K562 (cell line): Measurements from ENCODE around the gene SND1. TPM values are rescaled to one million over a fixed set of nuclear protein-coding genes. Genes with fewer than 3 reads are reported as not detected.

Experiments
- ATAC-seq: fragments of 200-7000 bp; cut with Tn5 transposase; 3 replicates; pipeline ENCODE4 v1.9.1; 2020; ENCODE audit warnings: moderate library complexity
- BruUV-seq: library from RNA; stranded (reverse); fragments of 400-500 nt; replicated peaks from 2 replicates; lab custom pipeline; 2021; lab: Mats Ljungman, UMichigan
- CTCF ChIA-PET: fragments of 300-600 bp; formaldehyde crosslinking; extraction: SDS; loops from one replicate; lab custom pipeline; 2021; ENCODE audit warnings: low intra/inter-chr PET ratio; lab: Yijun Ruan, JAX
- POLR2A ChIA-PET: fragments of 300-600, 350-650 bp; sonication (Branson Sonifier 250); formaldehyde crosslinking; extraction: SDS; loops from one replicate; lab custom pipeline; 2021; ENCODE audit warnings: antibody characterized with exemption, inconsistent platforms; lab: Yijun Ruan, JAX
- DNase-seq, 4 experiments: peaks; one replicate each; pipeline versions ENCODE4 v3.0.0 to v3.0.0-alpha.2; 2011 to 2018; ENCODE audit warnings: low spot score in 3 of 4, mixed read lengths in 3 of 4; ENCODE audit errors: extremely low read depth in 1 of 4
- FAIRE-seq: peaks from 2 replicates; lab custom pipeline; 2011; peaks lifted over from hg19 to GRCh38; lab: Jason Lieb, UNC
- H2AFZ ChIP-seq: 2 replicates; pipeline ENCODE4 v1.6.0; 2011; ENCODE audit warnings: low read depth, low read length, control low read depth, inconsistent platforms
- H3K27ac ChIP-seq: fragments of 200-600 bp; 3 replicates; pipeline ENCODE4 v1.8.0; 2011; ENCODE audit warnings: low read depth, mild to moderate bottlenecking, control low read depth, inconsistent platforms, low read length, moderate library complexity, mixed read lengths; ENCODE audit errors: extremely low read depth
- H3K27me3 ChIP-seq, 2 experiments: fragments of 300-600 bp in 1 of 2; 2 replicates in 1 of 2; 3 replicates in 1 of 2; pipeline versions ENCODE4 v1.6.0 to v1.8.0; 2011; ENCODE audit warnings: inconsistent platforms in 2 of 2, low read length in 2 of 2, mild to moderate bottlenecking in 1 of 2, mixed read lengths in 1 of 2, moderate library complexity in 1 of 2; ENCODE audit not compliant: control insufficient read depth in 2 of 2, insufficient read depth in 2 of 2
- H3K36me3 ChIP-seq: fragments of 300-600 bp; 3 replicates; pipeline ENCODE4 v1.8.0; 2011; ENCODE audit warnings: mild to moderate bottlenecking, low read length, inconsistent platforms; ENCODE audit not compliant: control insufficient read depth, insufficient read depth
- H3K4me1 ChIP-seq, 2 experiments: fragments of 200-600 bp in 1 of 2; replicated peaks in 1 of 2; 2 replicates in 1 of 2; 3 replicates in 1 of 2; pipeline versions ENCODE4 v1.5.1 to v1.8.0; 2011; ENCODE audit warnings: inconsistent platforms in 2 of 2, low read length in 2 of 2, mild to moderate bottlenecking in 1 of 2, mixed read lengths in 1 of 2, moderate library complexity in 1 of 2; ENCODE audit not compliant: control insufficient read depth in 2 of 2, insufficient read depth in 2 of 2
- H3K4me2 ChIP-seq: 2 replicates; pipeline ENCODE4 v1.6.1; 2011; ENCODE audit warnings: low read length, control low read depth, inconsistent platforms, mixed read lengths; ENCODE audit not compliant: insufficient read depth
- H3K4me3 ChIP-seq: fragments of 200-600 bp; sonication (generic), shearing (Covaris generic); 2 replicates; pipeline ENCODE4 v1.5.1; 2016; ENCODE audit warnings: control low read depth, inconsistent platforms
- H3K79me2 ChIP-seq: fragments of 200-600 bp; 3 replicates; pipeline ENCODE4 v1.8.0; 2011; ENCODE audit warnings: low read length, inconsistent platforms; ENCODE audit not compliant: control insufficient read depth, insufficient read depth
- H3K9ac ChIP-seq, 2 experiments: 2 replicates each; pipeline versions ENCODE4 v1.6.0 to v1.6.1; 2011; ENCODE audit warnings: low read depth in 2 of 2, low read length in 2 of 2, control low read depth in 1 of 2, inconsistent platforms in 1 of 2, mild to moderate bottlenecking in 1 of 2, mixed read lengths in 1 of 2; ENCODE audit not compliant: insufficient read depth in 1 of 2
- H3K9me1 ChIP-seq: one replicate; pipeline ENCODE4 v1.6.0; 2011; ENCODE audit warnings: inconsistent platforms, mild to moderate bottlenecking, low read length, moderate library complexity; ENCODE audit not compliant: control insufficient read depth, insufficient read depth
- H3K9me3 ChIP-seq: replicated peaks from 2 replicates; pipeline ENCODE4 v1.5.1; 2011; ENCODE audit warnings: low read depth, low read length, inconsistent platforms; ENCODE audit not compliant: control insufficient read depth, insufficient read depth
- H4K20me1 ChIP-seq: replicated peaks from 2 replicates; pipeline ENCODE4 v1.6.1; 2011; ENCODE audit warnings: low read length, inconsistent platforms, mixed read lengths; ENCODE audit not compliant: control insufficient read depth, insufficient read depth
- ARID1B ChIP-seq: fragments of 450-650 bp; IDR thresholded peaks from 2 replicates; pipeline ENCODE4 v1.6.1; 2016; ENCODE audit warnings: antibody characterized with exemption, mild to moderate bottlenecking, inconsistent platforms
- CBX5 ChIP-seq: IDR thresholded peaks from 2 replicates; pipeline ENCODE4 v1.6.1; 2014; ENCODE audit warnings: low read depth, borderline replicate concordance
- CEBPG ChIP-seq, 3 experiments: fragments of 200-800 bp in 1 of 3; sonication (Bioruptor generic) in 1 of 3; sonication (generic) in 1 of 3; formaldehyde crosslinking in 1 of 3; IDR thresholded peaks in 2 of 3; conservative IDR thresholded peaks in 1 of 3; 2 replicates each; pipeline versions ENCODE4 v1.6.1 to v1.8.0; 2016 to 2022; ENCODE audit warnings: missing compliant biosample characterization in 2 of 3, missing genetic modification characterization in 2 of 3, mild to moderate bottlenecking in 1 of 3, missing genetic modification reagents in 1 of 3
- ELF4 ChIP-seq: fragments of 450-650 bp; formaldehyde crosslinking; IDR thresholded peaks from 2 replicates; pipeline ENCODE4 v1.4.0; 2022; ENCODE audit warnings: missing genetic modification characterization
- ETV5 ChIP-seq: sonication (generic); formaldehyde crosslinking; IDR thresholded peaks from 2 replicates; pipeline ENCODE4 v1.4.0; 2020; ENCODE audit warnings: low read depth, mild to moderate bottlenecking, missing genetic modification reagents
- HDAC1 ChIP-seq, 2 experiments: fragments of 450-650 bp; IDR thresholded peaks; 2 replicates each; pipeline ENCODE4 v1.6.1; 2016 to 2017; ENCODE audit warnings: inconsistent platforms in 1 of 2, mild to moderate bottlenecking in 1 of 2, moderate library complexity in 1 of 2
- NEUROD1 ChIP-seq: fragments of 150-350 bp; IDR thresholded peaks from 2 replicates; pipeline ENCODE4 v1.6.1; 2014; ENCODE audit warnings: borderline replicate concordance, low read length, low read depth; ENCODE audit not compliant: partially characterized antibody
- ZNF165 ChIP-seq: fragments of 250-450 bp; sonication (Bioruptor Pico); IDR thresholded peaks from 2 replicates; pipeline ENCODE4 v1.4.0; 2020; ENCODE audit warnings: borderline replicate concordance
- WGBS: fragments of 100-300 bp; shearing (Covaris generic); methylation state at CpG from one replicate; pipeline ENCODE4 v1.1.6; 2016; ENCODE audit warnings: low coverage, mixed read lengths; ENCODE audit not compliant: insufficient coverage; ENCODE audit errors: missing lambda C conversion rate; 5-methylcytosine and 5-hydroxymethylcytosine counted together
- in situ Hi-C: fragments of 300-500 bp; cut with MboI; formaldehyde crosslinking; loops from 4 replicates; pipeline ENCODE4 v1.15.0; 2018; ENCODE audit warnings: inconsistent platforms, mixed read lengths
- intact Hi-C: fragments of 100-400 bp; cut with micrococcal nuclease; formaldehyde crosslinking; loops from 2 replicates; pipeline ENCODE4 v1.14.2; 2022
- polyA plus RNA-seq, 8 experiments: library from polyadenylated mRNA; depleted of rRNA in 4 of 8; stranded (reverse) in 5 of 8; unstranded in 3 of 8; fragments of >200 nt; fragmentation: Nextera tagmentation in 2 of 8; fragmentation: Illumina TruSeq in 1 of 8; extraction: Ambion mirVana in 2 of 8; extraction: Trizol in 1 of 8; gene quantifications; 2 replicates each; pipeline versions ENCODE4 v1.2.1 to v1.2.3, GENCODE V29; 2011 to 2014; ENCODE audit warnings: inconsistent platforms in 1 of 8, missing spikeins in 1 of 8
- total RNA-seq, 7 experiments: library from RNA; depleted of rRNA in 6 of 7; stranded (reverse); fragments of >200 nt in 6 of 7; fragmentation: Illumina TruSeq in 2 of 7; extraction: Trizol in 2 of 7; gene quantifications; 2 replicates each; pipeline versions ENCODE4 v1.2.1 to v1.2.3, GENCODE V29; 2011 to 2021; ENCODE audit warnings: low replicate concordance in 1 of 7
- TF ChIP-seq, protein P1 (sequence below): fragments of 250-450 bp; sonication (Bioruptor Pico); IDR thresholded peaks from 2 replicates; pipeline ENCODE4 v1.5.0; 2020; ENCODE audit warnings: mild to moderate bottlenecking, borderline replicate concordance
- TF ChIP-seq, protein P2 (sequence below), 2 experiments: fragments of 450-650 bp; IDR thresholded peaks; 2 replicates each; pipeline ENCODE4 v1.6.1; 2018; ENCODE audit warnings: mild to moderate bottlenecking in 2 of 2, low read depth in 1 of 2; ENCODE audit not compliant: partially characterized antibody in 2 of 2
- TF ChIP-seq, protein P3 (sequence below): sonication (generic); formaldehyde crosslinking; IDR thresholded peaks from 2 replicates; pipeline ENCODE4 v1.8.0; 2022; ENCODE audit warnings: mild to moderate bottlenecking, missing genetic modification reagents, borderline replicate concordance

Gene SND1
- total and polyA plus RNA-seq, 9 of the 15 experiments (the other 6 are each of a cell fraction or from before 2014, with no cell fraction given) = 46.5 to 307 (median 191) TPM

DNA sequence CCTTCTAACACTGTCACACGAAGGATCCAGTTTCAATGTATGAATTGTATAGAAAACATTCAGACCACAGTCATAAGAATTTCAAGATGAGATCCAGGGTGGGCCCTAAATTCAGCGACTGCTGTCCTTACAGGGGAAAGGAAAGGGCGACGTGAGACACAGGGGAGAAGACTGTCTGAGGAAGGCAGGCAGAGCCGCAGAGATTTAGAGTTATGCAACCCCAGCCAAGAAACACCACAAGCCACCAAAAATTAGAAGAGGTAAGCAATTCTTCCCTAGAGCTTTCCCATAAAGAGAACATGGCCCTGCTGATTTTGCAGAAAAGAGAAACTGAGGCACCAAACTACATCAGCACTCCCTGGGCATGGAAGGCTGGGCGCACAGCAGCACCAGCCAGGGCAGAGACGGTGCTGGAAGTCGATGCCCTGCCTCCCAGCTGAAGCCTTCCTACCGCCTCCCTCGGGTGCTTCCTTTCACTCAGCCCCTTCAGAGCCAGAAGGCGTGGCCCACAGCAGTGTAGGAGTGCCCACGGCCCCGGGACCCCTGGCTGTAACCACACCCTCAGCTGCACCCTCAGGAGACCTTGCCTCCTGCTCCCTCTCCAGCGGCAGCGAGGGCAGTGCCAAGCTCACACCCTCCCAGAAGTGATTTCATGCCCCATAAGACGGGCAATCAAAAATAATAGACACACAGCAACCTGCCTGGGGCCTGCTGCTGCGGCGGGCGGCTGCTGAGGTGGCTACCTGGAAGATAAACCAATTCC lies 460.2 kb downstream of the SND1 start:
- Histone ChIP-seq H3K36me3 (no peaks in the 10 kb centered on the region), H3K9ac (no peak overlapping the region; a peak in 1 of 4 replicates), H3K79me2 (no peaks in the 10 kb centered on the region), H3K27me3 (peaks cover 57 to 86% of the 10 kb centered on the region in 2 experiments; a peak in 4 of 5 replicates), H2AFZ (no peak overlapping the region), H3K9me1 (no peaks in the 10 kb centered on the region), H4K20me1 (peaks cover 14% of the 10 kb centered on the region; the same call in 1 of the 2 replicates), H3K4me2 (no peak overlapping the region), H3K27ac (no peak overlapping the region), H3K4me1 (peaks cover 0 to 12% of the 10 kb centered on the region in 2 experiments; a peak in 1 of 5 replicates), H3K4me3 (no peak overlapping the region), H3K9me3 (no peaks in the 10 kb centered on the region)
- in situ Hi-C loops (no loop called here), intact Hi-C loops (no loop called here)
- WGBS = 2% methylated on average over 19 of the region's 19 CpGs
- ATAC-seq (no peak), FAIRE-seq (no peak), DNase-seq (no peak)
- ChIA-PET CTCF (no interaction called here), POLR2A (interaction anchor here (0.6 to 0.8 kb wide), 3 partner anchors 13 to 827 kb away, joined by 3 read pairs; no protein-coding TSS in a partner anchor)
- TF ChIP-seq ZNF165 (CRISPR knock-in tag) = no peak
- TF ChIP-seq CEBPG (CRISPR knock-in tag; IDR thresholded peaks at IDR 0.05) = no peak
- TF ChIP-seq CEBPG (tag; conservative IDR thresholded peaks at IDR 0.05 in 1 of 2, IDR thresholded peaks at IDR 0.05 in 1 of 2) = no peak
- TF ChIP-seq, protein P1, sequence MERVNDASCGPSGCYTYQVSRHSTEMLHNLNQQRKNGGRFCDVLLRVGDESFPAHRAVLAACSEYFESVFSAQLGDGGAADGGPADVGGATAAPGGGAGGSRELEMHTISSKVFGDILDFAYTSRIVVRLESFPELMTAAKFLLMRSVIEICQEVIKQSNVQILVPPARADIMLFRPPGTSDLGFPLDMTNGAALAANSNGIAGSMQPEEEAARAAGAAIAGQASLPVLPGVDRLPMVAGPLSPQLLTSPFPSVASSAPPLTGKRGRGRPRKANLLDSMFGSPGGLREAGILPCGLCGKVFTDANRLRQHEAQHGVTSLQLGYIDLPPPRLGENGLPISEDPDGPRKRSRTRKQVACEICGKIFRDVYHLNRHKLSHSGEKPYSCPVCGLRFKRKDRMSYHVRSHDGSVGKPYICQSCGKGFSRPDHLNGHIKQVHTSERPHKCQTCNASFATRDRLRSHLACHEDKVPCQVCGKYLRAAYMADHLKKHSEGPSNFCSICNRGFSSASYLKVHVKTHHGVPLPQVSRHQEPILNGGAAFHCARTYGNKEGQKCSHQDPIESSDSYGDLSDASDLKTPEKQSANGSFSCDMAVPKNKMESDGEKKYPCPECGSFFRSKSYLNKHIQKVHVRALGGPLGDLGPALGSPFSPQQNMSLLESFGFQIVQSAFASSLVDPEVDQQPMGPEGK (CRISPR knock-in tag) = no peak
- TF ChIP-seq, protein P2, sequence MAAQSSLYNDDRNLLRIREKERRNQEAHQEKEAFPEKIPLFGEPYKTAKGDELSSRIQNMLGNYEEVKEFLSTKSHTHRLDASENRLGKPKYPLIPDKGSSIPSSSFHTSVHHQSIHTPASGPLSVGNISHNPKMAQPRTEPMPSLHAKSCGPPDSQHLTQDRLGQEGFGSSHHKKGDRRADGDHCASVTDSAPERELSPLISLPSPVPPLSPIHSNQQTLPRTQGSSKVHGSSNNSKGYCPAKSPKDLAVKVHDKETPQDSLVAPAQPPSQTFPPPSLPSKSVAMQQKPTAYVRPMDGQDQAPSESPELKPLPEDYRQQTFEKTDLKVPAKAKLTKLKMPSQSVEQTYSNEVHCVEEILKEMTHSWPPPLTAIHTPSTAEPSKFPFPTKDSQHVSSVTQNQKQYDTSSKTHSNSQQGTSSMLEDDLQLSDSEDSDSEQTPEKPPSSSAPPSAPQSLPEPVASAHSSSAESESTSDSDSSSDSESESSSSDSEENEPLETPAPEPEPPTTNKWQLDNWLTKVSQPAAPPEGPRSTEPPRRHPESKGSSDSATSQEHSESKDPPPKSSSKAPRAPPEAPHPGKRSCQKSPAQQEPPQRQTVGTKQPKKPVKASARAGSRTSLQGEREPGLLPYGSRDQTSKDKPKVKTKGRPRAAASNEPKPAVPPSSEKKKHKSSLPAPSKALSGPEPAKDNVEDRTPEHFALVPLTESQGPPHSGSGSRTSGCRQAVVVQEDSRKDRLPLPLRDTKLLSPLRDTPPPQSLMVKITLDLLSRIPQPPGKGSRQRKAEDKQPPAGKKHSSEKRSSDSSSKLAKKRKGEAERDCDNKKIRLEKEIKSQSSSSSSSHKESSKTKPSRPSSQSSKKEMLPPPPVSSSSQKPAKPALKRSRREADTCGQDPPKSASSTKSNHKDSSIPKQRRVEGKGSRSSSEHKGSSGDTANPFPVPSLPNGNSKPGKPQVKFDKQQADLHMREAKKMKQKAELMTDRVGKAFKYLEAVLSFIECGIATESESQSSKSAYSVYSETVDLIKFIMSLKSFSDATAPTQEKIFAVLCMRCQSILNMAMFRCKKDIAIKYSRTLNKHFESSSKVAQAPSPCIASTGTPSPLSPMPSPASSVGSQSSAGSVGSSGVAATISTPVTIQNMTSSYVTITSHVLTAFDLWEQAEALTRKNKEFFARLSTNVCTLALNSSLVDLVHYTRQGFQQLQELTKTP (IDR thresholded peaks at IDR 0.05; ENCODE audit: low read depth in 1 of 2, partially characterized antibody in 2 of 2) = no peak
- TF ChIP-seq, protein P3, sequence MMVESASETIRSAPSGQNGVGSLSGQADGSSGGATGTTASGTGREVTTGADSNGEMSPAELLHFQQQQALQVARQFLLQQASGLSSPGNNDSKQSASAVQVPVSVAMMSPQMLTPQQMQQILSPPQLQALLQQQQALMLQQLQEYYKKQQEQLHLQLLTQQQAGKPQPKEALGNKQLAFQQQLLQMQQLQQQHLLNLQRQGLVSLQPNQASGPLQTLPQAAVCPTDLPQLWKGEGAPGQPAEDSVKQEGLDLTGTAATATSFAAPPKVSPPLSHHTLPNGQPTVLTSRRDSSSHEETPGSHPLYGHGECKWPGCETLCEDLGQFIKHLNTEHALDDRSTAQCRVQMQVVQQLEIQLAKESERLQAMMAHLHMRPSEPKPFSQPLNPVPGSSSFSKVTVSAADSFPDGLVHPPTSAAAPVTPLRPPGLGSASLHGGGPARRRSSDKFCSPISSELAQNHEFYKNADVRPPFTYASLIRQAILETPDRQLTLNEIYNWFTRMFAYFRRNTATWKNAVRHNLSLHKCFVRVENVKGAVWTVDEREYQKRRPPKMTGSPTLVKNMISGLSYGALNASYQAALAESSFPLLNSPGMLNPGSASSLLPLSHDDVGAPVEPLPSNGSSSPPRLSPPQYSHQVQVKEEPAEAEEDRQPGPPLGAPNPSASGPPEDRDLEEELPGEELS (CRISPR knock-in tag) = no peak
- no peak for TF ChIP-seq CBX5
- TF ChIP-seq ARID1B = no peak
- no peak for TF ChIP-seq HDAC1 (IDR thresholded peaks at IDR 0.05)
- TF ChIP-seq ETV5 = no peak
- TF ChIP-seq NEUROD1 = no peak
- TF ChIP-seq ELF4 (CRISPR knock-in tag) = no peak
- BruUV-seq = no TSS peak
